CD4-positive, alpha-beta T cell treated with Interleukin-15 for 1 hour (primary cell): ENCODE data around the gene SOX30.

Source experiments
- DNase-seq: peaks from one replicate; pipeline ENCODE4 v3.0.0-alpha.2; 2020

Gene SOX30

GRCh38 chr5:157607371-157608161 is 44.7 kb downstream of the SOX30 start:
- peak; percentile 60 for DNase-seq

- no peak for DNase-seq
Observed at GRCh38 chr5:157606046-157606445, 46.2 kb downstream of the SOX30 start.

GRCh38 chr5:157603333-157604190 is 48.7 kb downstream of the SOX30 start:
- DNase-seq = peak; percentile 77

- peak; percentile 50 for DNase-seq
Observed at GRCh38 chr5:157602505-157602904, 49.7 kb downstream of the SOX30 start.

- no peak for DNase-seq
Observed at GRCh38 chr5:157600252-157600651, 52.0 kb downstream of the SOX30 start.

- DNase-seq = no peak
Observed at GRCh38 chr5:157599565-157599964, 52.7 kb downstream of the SOX30 start.

- DNase-seq = no peak
Observed at GRCh38 chr5:157598350-157598936, 53.8 kb downstream of the SOX30 start.

- no peak for DNase-seq
Observed at GRCh38 chr5:157597277-157597676, 55.0 kb downstream of the SOX30 start.

- peak; percentile 64 for DNase-seq
Observed at GRCh38 chr5:157596487-157596886, 55.8 kb downstream of the SOX30 start.

GRCh38 chr5:157594675-157595459 is 57.4 kb downstream of the SOX30 start:
- DNase-seq = no peak

- no peak for DNase-seq
Observed at GRCh38 chr5:157594257-157594656, 58.0 kb downstream of the SOX30 start.

- DNase-seq = no peak
Observed at GRCh38 chr5:157593052-157593757, 59.0 kb downstream of the SOX30 start.

- DNase-seq = no peak
Observed at GRCh38 chr5:157592594-157592993, 59.6 kb downstream of the SOX30 start.

GRCh38 chr5:157590478-157590877 is 61.8 kb downstream of the SOX30 start:
- no peak for DNase-seq

GRCh38 chr5:157584628-157585027 is 67.6 kb downstream of the SOX30 start:
- DNase-seq = no peak

GRCh38 chr5:157582731-157583620 is 69.3 kb downstream of the SOX30 start:
- DNase-seq = no peak

GRCh38 chr5:157581901-157582300 is 70.3 kb downstream of the SOX30 start:
- DNase-seq = no peak

- DNase-seq = no peak
Observed at GRCh38 chr5:157578079-157578780, 74.0 kb downstream of the SOX30 start.

GRCh38 chr5:157576678-157577077 is 75.6 kb downstream of the SOX30 start:
- DNase-seq = no peak
